WERI-Rb-1 (cell line): ENCODE measurements around the gene THSD7B.
"Not testable (repeated sequence)": the region's sequence is repeated elsewhere in the genome, so short reads cannot be mapped to it uniquely, and the experiment has no call there.

ENCODE experiments used
- DNase-seq: peaks from one replicate; pipeline ENCODE4 v3.0.0-alpha.2; 2020
- H3K27ac ChIP-seq: fragments of 250-450 bp; sonication (Bioruptor Pico); 2 replicates; pipeline ENCODE4 v1.5.1; 2020; ENCODE audit warnings: mild to moderate bottlenecking, moderate library complexity
- H3K27me3 ChIP-seq: fragments of 250-450 bp; sonication (Bioruptor Pico); 2 replicates; pipeline ENCODE4 v1.5.1; 2021; ENCODE audit warnings: mild to moderate bottlenecking, low read depth, moderate library complexity; ENCODE audit not compliant: insufficient read depth, severe bottlenecking
- H3K36me3 ChIP-seq: fragments of 250-450 bp; sonication (Bioruptor Pico); 2 replicates; pipeline ENCODE4 v1.5.1; 2020; ENCODE audit warnings: mild to moderate bottlenecking, moderate library complexity
- H3K4me3 ChIP-seq: 2 replicates; pipeline ENCODE4 v1.5.1; 2011; ENCODE audit warnings: low read depth, mild to moderate bottlenecking, control low read depth, low read length
- H3K9me3 ChIP-seq: fragments of 250-450 bp; sonication (Bioruptor Pico); 2 replicates; pipeline ENCODE4 v1.5.1; 2021; ENCODE audit warnings: mild to moderate bottlenecking, moderate library complexity; ENCODE audit not compliant: severe bottlenecking
- TF ChIP-seq, protein P1 (sequence below): IDR thresholded peaks from 2 replicates; pipeline ENCODE4 v1.5.1; 2011; ENCODE audit warnings: low read depth, mild to moderate bottlenecking, control low read depth, inconsistent platforms, low read length

Gene THSD7B

DNA sequence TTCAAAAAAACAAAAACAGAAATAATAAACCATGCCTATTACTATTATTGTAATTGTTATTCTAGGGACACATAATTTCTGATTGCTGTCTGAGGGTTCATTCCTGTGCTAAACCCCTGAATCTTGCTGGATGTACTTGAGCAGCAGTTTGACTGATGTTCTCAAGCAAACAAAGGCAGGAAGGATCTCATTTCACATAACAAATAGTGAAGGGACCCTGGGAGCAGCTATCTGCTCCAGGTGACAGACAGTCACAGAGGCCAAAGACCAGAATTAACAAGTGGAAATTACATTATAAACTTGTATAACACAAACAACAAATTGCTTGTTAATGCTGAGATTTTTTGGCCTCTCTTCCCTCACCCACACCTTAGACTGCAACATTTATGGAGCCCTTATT is 284.2 kb downstream of the THSD7B start:
- no peaks in the 10 kb centered on the region for H3K36me3 ChIP-seq
- no peak for DNase-seq
- H3K27me3 ChIP-seq = no peaks in the 10 kb centered on the region
- H3K4me3 ChIP-seq = no peak overlapping the region
- TF ChIP-seq, protein P1, sequence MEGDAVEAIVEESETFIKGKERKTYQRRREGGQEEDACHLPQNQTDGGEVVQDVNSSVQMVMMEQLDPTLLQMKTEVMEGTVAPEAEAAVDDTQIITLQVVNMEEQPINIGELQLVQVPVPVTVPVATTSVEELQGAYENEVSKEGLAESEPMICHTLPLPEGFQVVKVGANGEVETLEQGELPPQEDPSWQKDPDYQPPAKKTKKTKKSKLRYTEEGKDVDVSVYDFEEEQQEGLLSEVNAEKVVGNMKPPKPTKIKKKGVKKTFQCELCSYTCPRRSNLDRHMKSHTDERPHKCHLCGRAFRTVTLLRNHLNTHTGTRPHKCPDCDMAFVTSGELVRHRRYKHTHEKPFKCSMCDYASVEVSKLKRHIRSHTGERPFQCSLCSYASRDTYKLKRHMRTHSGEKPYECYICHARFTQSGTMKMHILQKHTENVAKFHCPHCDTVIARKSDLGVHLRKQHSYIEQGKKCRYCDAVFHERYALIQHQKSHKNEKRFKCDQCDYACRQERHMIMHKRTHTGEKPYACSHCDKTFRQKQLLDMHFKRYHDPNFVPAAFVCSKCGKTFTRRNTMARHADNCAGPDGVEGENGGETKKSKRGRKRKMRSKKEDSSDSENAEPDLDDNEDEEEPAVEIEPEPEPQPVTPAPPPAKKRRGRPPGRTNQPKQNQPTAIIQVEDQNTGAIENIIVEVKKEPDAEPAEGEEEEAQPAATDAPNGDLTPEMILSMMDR = no peak
- no peaks in the 10 kb centered on the region for H3K9me3 ChIP-seq
- no peak overlapping the region for H3K27ac ChIP-seq

DNA sequence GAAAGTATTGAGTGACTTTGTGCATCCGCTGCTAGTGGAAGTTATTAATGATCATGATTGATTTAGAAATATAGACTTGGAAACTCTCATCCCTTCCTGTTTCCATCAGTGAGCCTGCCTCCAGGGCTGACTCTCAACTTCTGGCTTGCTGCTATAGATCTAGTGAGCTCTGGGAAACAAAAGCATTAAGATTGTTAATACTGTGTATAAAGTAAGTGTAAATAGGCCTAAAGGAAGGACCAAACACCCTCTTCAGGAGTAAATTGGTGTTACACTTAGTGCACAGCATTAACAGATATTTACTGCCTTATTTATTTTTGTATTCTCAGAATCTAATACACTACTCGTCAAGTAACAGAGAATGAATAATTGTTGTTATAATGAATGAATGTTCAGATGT is 285.6 kb downstream of the THSD7B start:
- Histone ChIP-seq H3K36me3 (no peaks in the 10 kb centered on the region), H3K27me3 (no peaks in the 10 kb centered on the region), H3K27ac (no peak overlapping the region), H3K4me3 (no peak overlapping the region), H3K9me3 (no peaks in the 10 kb centered on the region)
- TF ChIP-seq, protein P1 = 0 out of 2 replicates have a peak, but pooled peaks have one; percentile 4
- DNase-seq = no peak

DNA sequence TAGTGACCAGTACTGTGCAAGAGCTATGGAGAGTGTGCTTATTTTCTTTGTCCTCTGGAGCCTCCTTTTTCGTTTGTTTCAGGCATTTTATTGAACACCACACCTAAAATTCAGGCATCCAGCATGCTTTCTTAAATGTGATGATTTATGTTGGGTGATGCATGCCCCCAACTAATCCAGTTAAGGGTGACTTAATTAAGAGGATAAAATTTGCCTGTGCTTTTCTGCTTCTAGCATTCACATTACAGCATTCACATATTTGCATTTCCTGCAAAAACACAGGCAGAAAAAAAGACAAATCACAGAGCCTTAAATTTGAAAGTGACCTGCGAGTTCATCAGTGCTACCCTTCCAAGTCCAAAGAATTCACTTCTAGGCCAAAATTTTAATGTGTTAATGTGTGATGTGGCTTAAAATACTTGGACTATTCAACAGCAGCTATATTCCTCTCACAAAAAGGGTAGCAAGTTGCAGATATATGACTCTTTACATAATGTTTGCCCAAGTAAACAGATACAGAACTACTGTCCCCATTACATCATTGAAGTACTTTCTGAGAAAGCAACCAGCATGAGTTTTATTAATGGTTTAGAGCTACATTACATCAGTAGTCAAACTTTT is 286.5 kb downstream of the THSD7B start:
- H3K9me3 ChIP-seq = no peaks in the 10 kb centered on the region
- TF ChIP-seq, protein P1 = no peak
- no peaks in the 10 kb centered on the region for H3K27me3 ChIP-seq
- H3K36me3 ChIP-seq = no peaks in the 10 kb centered on the region
- DNase-seq = no peak
- no peak overlapping the region for H3K27ac ChIP-seq
- no peak overlapping the region for H3K4me3 ChIP-seq

DNA sequence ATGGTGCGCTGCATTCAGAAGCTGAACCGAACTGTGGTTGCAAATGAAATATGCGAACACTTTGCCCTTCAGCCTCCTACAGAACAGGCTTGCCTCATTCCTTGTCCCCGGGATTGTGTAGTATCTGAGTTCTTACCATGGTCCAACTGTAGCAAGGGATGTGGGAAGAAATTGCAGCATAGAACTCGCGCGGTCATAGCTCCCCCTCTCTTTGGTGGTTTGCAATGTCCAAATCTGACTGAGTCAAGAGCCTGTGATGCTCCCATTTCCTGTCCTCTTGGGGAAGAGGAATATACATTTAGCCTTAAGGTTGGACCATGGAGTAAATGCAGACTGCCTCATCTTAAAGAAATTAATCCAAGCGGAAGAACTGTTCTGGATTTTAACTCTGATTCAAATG is 291.4 kb downstream of the THSD7B start:
- Histone ChIP-seq H3K9me3 (no peaks in the 10 kb centered on the region), H3K27me3 (no peaks in the 10 kb centered on the region), H3K4me3 (no peak overlapping the region), H3K36me3 (no peaks in the 10 kb centered on the region), H3K27ac (no peak overlapping the region)
- no peak for DNase-seq
- TF ChIP-seq, protein P1 = no peak

DNA sequence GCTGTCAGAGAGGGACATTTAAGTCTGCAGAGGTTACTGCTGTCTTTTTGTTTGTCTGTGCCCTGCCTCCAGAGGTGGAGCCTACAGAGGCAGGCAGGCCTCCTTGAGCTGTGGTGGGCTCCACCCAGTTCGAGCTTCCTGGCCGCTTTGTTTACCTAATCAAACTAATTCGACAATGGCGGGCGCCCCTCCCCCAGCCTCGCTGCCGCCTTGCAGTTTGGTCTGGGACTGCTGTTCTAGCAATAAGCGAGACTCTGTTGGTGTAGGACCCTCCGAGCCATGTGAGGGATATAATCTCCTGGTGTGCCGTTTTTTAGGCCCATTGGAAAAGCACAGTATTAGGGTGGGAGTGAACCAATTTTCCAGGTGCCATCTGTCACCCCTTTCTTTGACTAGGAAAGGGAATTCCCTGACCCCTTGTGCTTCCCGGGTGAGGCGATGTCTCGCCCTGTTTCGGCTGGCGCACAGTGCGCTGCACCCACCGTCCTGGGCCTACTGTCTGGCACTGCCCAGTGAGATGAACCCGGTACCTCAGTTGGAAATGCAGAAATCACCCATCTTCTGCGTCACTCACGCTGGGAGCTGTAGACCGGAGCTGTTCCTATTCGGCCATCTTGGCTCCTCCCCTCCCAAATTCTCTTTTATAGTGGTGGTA is 310.9 kb downstream of the THSD7B start:
- H3K9me3 ChIP-seq, DNase-seq, H3K27ac ChIP-seq, H3K27me3 ChIP-seq, H3K36me3 ChIP-seq, H3K4me3 ChIP-seq: not testable (repeated sequence)

DNA sequence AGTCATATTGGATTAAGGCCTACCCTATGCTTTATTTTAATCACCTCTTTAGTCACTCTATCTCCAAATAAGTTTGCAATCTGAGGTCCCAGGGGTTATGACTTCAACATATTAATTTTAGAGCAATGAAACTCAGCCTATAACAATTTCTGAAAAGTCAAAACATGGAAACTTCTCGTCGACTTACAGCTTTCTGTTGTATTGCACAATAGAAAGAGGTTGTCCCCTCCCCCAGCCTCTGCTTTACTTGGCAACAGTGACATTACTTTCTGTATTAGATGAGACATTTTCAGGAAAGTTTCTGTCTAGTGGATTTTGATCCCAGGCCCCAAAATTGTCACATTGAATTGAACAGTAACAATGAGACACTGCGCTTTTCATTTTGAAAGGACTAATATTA is 326.4 kb downstream of the THSD7B start:
- TF ChIP-seq, protein P1 = no peak
- Histone ChIP-seq H3K27ac (no peak overlapping the region), H3K36me3 (no peaks in the 10 kb centered on the region), H3K9me3 (no peaks in the 10 kb centered on the region), H3K27me3 (no peaks in the 10 kb centered on the region), H3K4me3 (no peak overlapping the region)
- DNase-seq = no peak
